ENCODE data around the gene EME2. TPM values are rescaled to one million over a fixed set of nuclear protein-coding genes. Genes with fewer than 3 reads are reported as not detected.

The EME2 gene
- total and polyA plus RNA-seq, 2 donors (not counting 1 experiment from before 2014, with no cell fraction given) = 34.6 to 42.5 TPM

GRCh38 chr16:1751946-1752345 lies 20.7 kb upstream of the EME2 start:
- no peaks in the 10 kb centered on the region for H3K27me3 ChIP-seq (replicated peaks in 1 of 4; ENCODE audit: control extremely low read depth in 1 of 4, control insufficient read depth in 3 of 4, insufficient read depth in 4 of 4, low read length in 3 of 4)
- TF ChIP-seq EZH2 (IDR thresholded peaks at IDR 0.05; ENCODE audit: borderline replicate concordance, insufficient read depth, low read depth, low read length, poor library complexity, severe bottlenecking) (no peak), CTCF (IDR thresholded peaks at IDR 0.05) (no peak)
- peaks cover 17% of the 10 kb centered on the region for H4K20me1 ChIP-seq (ENCODE audit: control insufficient read depth, insufficient read depth, low read length, poor library complexity, severe bottlenecking)
- no peak overlapping the region for H3K27ac ChIP-seq (ENCODE audit: low read length in 2 of 2)
- no peak overlapping the region for H3K27ac Mint-ChIP-seq
- H3K4me1 Mint-ChIP-seq = no peaks in the 10 kb centered on the region
- intact Hi-C loops (cut with micrococcal nuclease) = no loop called here
- WGBS (ENCODE audit: insufficient coverage) = 98% methylated on average over 16 of the region's 16 CpGs
- H3K4me3 Mint-ChIP-seq = no peak overlapping the region
- POLR2A ChIA-PET = no interaction called here
- no peaks in the 10 kb centered on the region for H3K9me3 ChIP-seq (ENCODE audit: control extremely low read depth in 1 of 3, control insufficient read depth in 2 of 3, insufficient read depth in 1 of 3, low read length in 2 of 3)
- CTCF ChIA-PET = no interaction called here
- no peak overlapping the region for H2AFZ ChIP-seq (ENCODE audit: insufficient read depth, low read depth, low read length, poor library complexity, severe bottlenecking)
- H3K27me3 Mint-ChIP-seq = no peaks in the 10 kb centered on the region
- DNase-seq (no peak), ATAC-seq (ENCODE audit: low read depth) (no peak)
- peaks cover 15% of the 10 kb centered on the region for H3K79me2 ChIP-seq (ENCODE audit: control insufficient read depth, insufficient read depth, low read length)
- H3K4me3 ChIP-seq (ENCODE audit: control extremely low read depth in 1 of 5, extremely low read depth in 1 of 5, insufficient read depth in 1 of 5, low read depth in 2 of 5, low read length in 4 of 5) = no peak overlapping the region
- H3K4me2 ChIP-seq (replicated peaks; ENCODE audit: low read depth, low read length, poor library complexity, severe bottlenecking) = no peak overlapping the region
- no peaks in the 10 kb centered on the region for H3K4me1 ChIP-seq (ENCODE audit: control insufficient read depth in 2 of 2, insufficient read depth in 2 of 2, low read length in 2 of 2)
- no peaks in the 10 kb centered on the region for H3K9me3 Mint-ChIP-seq (ENCODE audit: insufficient read depth)
- H3K9ac ChIP-seq (ENCODE audit: low read length) = no peak overlapping the region
- H3K36me3 ChIP-seq (replicated peaks in 1 of 2; ENCODE audit: control extremely low read depth in 1 of 2, control insufficient read depth in 1 of 2, extremely low read depth in 1 of 2, insufficient read depth in 2 of 2, low read length in 1 of 2) = peaks cover 0 to 56% of the 10 kb centered on the region in 2 experiments

- intact Hi-C loops (cut with micrococcal nuclease) = no loop called here
- Mint-ChIP-seq H3K4me1 (no peaks in the 10 kb centered on the region), H3K9me3 (ENCODE audit: insufficient read depth) (no peaks in the 10 kb centered on the region), H3K27ac (no peak overlapping the region), H3K27me3 (no peaks in the 10 kb centered on the region), H3K4me3 (no peak overlapping the region)
- Histone ChIP-seq H3K36me3 (replicated peaks in 1 of 2; ENCODE audit: control extremely low read depth in 1 of 2, control insufficient read depth in 1 of 2, extremely low read depth in 1 of 2, insufficient read depth in 2 of 2, low read length in 1 of 2) (peaks cover 0 to 50% of the 10 kb centered on the region in 2 experiments), H3K9ac (ENCODE audit: low read length) (no peak overlapping the region), H3K27me3 (replicated peaks in 1 of 4; ENCODE audit: control extremely low read depth in 1 of 4, control insufficient read depth in 3 of 4, insufficient read depth in 4 of 4, low read length in 3 of 4) (no peaks in the 10 kb centered on the region), H3K4me1 (ENCODE audit: control insufficient read depth in 2 of 2, insufficient read depth in 2 of 2, low read length in 2 of 2) (no peaks in the 10 kb centered on the region), H3K27ac (ENCODE audit: low read length in 2 of 2) (no peak overlapping the region), H4K20me1 (ENCODE audit: control insufficient read depth, insufficient read depth, low read length, poor library complexity, severe bottlenecking) (peaks cover 10% of the 10 kb centered on the region), H3K4me2 (replicated peaks; ENCODE audit: low read depth, low read length, poor library complexity, severe bottlenecking) (no peak overlapping the region), H3K9me3 (ENCODE audit: control extremely low read depth in 1 of 3, control insufficient read depth in 2 of 3, insufficient read depth in 1 of 3, low read length in 2 of 3) (no peaks in the 10 kb centered on the region), H3K4me3 (ENCODE audit: control extremely low read depth in 1 of 5, extremely low read depth in 1 of 5, insufficient read depth in 1 of 5, low read depth in 2 of 5, low read length in 4 of 5) (no peak overlapping the region), H2AFZ (ENCODE audit: insufficient read depth, low read depth, low read length, poor library complexity, severe bottlenecking) (no peak overlapping the region), H3K79me2 (ENCODE audit: control insufficient read depth, insufficient read depth, low read length) (peaks cover 6% of the 10 kb centered on the region)
- ChIA-PET POLR2A (no interaction called here), CTCF (no interaction called here)
- DNase-seq = no peak
- TF ChIP-seq EZH2 (IDR thresholded peaks at IDR 0.05; ENCODE audit: borderline replicate concordance, insufficient read depth, low read depth, low read length, poor library complexity, severe bottlenecking) (no peak), CTCF (IDR thresholded peaks at IDR 0.05) (no peak)
- no peak for ATAC-seq (ENCODE audit: low read depth)
- 96% methylated on average over 12 of the region's 14 CpGs for WGBS (ENCODE audit: insufficient coverage)
Observed at GRCh38 chr16:1752853-1753252, 19.8 kb upstream of the EME2 start.

Measured in B cell (primary cell).